GM19238 (cell line): ENCODE results near the gene SETD3.
"Not testable (repeated sequence)": the region's sequence is repeated elsewhere in the genome, so short reads cannot be mapped to it uniquely, and the experiment has no call there.

Experiments used
- DNase-seq: peaks from one replicate; pipeline ENCODE4 v3.0.0; 2011; ENCODE audit warnings: low spot score; ENCODE audit not compliant: insufficient read length

The SETD3 gene

GRCh38 chr14:99363051-99363450 is 117.6 kb downstream of the SETD3 start:
- DNase-seq: no peak

- no peak for DNase-seq
These were observed 119.0 kb downstream of the SETD3 start for GRCh38 chr14:99361596-99362215.

GRCh38 chr14:99360774-99361595 is 119.7 kb downstream of the SETD3 start:
- no peak for DNase-seq

GRCh38 chr14:99359906-99360305 is 120.8 kb downstream of the SETD3 start:
- no peak for DNase-seq

GRCh38 chr14:99357916-99358390 is 122.7 kb downstream of the SETD3 start:
- DNase-seq: no peak

GRCh38 chr14:99357151-99357915 is 123.3 kb downstream of the SETD3 start:
- no peak for DNase-seq

- DNase-seq: no peak
These were observed 124.5 kb downstream of the SETD3 start for GRCh38 chr14:99356031-99356608.

GRCh38 chr14:99354166-99354875 is 126.3 kb downstream of the SETD3 start:
- DNase-seq: no peak

- DNase-seq: no peak
These were observed 127.9 kb downstream of the SETD3 start for GRCh38 chr14:99352688-99353280.

GRCh38 chr14:99351166-99352007 is 129.3 kb downstream of the SETD3 start:
- DNase-seq: no peak

- no peak for DNase-seq
These were observed 129.9 kb downstream of the SETD3 start for GRCh38 chr14:99350751-99351150.

GRCh38 chr14:99349721-99350495 is 130.8 kb downstream of the SETD3 start:
- no peak for DNase-seq

GRCh38 chr14:99348816-99349614 is 131.6 kb downstream of the SETD3 start:
- DNase-seq: no peak

- not testable (repeated sequence) for DNase-seq
These were observed 132.4 kb downstream of the SETD3 start for GRCh38 chr14:99348231-99348630.
